NOMO-1 (cell line): ENCODE results near the gene CTCFL.

Experiments used
- DNase-seq, 2 experiments: peaks; one replicate each; lab custom pipeline; 2025; ENCODE audit not compliant: unreplicated experiment in 2 of 2; lab: John Stamatoyannopoulos, UW

The CTCFL gene

DNA sequence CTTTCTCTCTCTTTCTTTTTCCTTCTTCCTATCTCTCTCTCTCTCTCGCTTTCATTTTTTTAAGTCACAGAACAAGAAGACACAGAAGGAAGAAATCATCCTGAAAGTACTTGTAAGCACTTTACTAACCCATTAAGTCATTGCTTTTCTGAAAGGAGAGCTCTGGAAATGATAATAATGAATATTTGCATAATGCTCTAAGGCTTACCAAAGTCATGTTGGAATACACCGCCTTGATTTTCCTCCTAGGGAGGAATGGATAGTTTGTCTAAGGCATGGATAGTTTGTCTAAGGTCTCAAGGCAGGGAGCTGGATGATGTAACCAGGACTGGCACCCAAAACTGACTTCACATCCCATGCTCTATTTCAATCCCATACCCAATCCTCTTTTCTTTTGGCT is 12.9 kb upstream of the CTCFL start:
- DNase-seq = no peak

DNA sequence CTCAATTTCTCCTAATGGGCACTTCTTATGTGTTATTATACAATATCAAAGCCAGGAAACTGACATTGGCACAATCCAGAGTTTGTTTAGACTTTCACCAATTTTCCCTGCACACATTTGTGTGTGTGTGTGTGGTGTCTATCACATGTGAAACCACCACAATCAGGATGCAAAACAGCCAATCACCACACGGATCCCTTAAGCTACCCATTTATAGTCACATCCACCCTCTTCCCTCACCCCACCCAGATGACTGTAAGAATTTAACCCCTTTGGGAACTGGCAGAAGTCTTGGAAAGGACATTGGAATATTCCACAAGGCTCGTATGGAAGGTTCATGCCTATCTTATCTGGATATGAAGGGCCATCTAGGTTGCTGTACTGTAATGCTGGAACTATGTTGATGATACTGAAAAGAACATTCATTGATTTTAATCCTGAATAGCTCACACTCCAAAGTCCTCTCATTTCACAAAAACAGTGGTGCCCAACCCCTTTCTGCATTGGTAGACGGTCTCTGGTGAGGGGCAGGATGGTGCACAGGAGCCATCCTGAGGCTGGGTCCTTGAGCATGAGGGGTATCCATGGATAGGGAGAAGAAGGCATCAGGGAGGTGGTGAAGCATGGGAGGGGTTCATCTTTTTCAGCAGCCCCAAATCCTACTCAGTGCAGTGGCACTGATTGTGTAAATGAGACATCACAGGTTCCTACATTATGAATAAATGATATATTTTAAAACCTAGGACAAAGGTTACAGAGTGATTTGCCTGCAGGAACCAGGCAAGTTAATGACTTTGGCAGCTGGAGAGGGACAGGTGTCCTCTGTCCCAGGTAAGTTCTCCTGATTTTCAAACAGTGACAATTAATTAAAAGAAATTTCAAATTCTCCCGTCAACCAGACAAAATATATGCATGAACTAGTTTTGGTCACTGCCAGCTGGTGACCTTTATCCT is 12.1 kb upstream of the CTCFL start:
- DNase-seq = no peak

DNA sequence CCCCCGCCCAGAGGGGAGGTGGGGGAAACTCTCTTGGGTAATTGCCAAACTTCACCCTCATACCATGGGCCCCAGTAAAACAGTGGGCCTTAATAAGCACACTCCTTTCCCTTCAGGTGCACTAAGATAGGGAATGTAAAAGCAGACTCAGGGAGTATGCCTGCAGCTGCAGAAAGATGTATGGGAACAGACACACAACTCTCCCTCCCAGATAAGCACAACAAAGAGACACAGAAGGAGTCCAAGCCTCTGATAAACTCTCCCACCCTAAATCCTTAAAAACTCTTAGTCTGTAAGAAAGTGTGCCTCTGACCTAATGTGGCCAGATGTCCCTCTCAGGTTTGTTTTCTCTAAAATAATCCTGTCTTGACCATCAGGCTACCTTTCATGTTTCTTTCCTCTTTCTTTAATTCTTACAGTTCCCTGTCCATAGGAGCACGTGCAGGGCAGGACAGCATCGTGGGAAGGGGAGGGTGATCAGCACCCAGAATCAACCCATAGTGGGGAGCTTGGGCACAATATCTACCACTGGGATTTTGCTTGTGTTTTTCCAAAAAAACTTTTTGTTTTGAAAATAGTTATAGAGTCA is 11.3 kb upstream of the CTCFL start:
- no peak for DNase-seq

DNA sequence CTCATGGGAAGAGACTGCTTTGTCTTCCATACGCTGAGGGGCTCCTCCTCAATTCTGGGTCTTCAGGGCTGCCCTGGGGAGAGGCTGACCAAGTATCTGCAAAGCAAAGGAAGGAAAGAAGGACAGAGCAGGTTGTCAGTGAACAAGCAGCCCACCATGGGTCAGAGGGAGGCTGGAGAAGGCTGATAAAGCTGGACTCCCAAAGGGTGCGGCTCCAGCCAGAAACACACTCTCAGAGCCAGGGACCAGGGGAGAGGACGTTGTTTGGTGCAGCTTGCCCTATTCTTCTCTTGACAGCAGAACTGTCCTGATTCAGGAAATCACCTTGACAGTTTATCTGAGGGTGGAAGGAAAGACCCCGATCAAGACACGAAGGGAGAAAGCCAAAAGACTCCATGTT is 10.4 kb upstream of the CTCFL start:
- DNase-seq = no peak

DNA sequence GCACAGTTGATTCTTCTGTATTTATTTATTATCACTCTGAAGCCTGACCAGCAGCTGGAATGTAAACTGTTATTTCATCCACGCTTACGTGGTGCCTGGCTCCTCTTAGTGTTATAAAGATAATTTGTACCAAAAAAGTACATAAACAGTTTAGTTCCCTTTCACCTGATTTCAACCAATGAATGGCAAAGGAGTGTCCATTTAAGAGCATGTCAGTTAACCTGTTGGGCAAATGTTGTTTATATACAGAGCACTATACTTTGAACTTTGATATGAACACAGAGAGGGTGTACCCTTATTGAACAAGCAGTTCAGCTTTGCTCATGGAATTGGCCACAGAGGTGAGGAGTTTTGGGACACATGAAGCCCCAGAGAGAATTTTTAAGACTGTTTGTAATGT is 7.2 kb upstream of the CTCFL start:
- DNase-seq = no peak

DNA sequence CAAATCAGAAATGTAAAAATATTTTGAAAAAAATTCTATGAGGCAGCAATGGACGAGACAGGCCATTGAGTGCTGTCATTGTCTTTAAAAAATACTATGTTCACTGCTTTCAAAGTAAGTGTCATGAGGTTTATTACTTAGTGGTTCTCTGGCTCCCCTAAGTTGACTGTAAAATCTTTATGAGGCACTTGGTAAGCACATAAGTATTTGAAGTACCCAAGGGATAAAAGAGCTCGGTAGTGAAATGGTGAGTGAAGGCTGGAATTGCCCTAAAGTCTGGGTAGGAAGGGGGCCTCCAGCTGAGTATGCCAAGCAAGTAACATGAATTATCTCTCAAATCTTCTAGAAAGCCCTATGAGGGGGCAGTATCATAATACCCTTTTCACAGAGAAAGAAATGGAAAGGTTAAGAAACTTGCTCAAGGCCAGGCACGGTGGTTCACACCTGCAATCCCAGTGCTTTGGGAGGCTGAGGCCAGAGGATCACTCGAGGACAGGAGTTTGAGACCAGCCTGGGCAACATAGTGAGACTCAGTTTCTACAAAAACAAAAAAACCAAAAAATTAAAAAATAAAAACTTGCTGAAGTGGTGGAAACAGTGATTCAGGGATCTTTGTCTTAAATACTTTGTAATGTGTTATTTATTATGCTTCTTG is 5.5 kb upstream of the CTCFL start:
- DNase-seq = no peak

DNA sequence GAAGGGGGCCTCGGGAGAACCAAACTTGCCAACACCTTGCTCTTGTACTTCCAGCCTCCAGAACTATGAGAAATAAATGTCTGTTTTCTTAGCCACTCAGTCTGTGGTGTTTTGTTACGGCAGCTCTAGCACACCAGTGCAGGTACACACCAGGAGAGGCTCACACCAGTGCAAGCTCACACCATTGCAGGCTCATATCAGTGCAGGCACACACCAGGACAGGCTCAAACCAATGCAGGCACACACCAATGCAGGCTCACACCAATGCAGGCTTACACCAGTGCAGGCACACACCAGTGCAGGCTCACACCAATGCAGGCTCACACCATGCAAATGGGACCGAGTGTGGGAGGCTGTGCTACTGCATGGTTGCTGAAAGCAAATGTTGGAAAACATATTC is 4.9 kb upstream of the CTCFL start:
- no peak for DNase-seq

DNA sequence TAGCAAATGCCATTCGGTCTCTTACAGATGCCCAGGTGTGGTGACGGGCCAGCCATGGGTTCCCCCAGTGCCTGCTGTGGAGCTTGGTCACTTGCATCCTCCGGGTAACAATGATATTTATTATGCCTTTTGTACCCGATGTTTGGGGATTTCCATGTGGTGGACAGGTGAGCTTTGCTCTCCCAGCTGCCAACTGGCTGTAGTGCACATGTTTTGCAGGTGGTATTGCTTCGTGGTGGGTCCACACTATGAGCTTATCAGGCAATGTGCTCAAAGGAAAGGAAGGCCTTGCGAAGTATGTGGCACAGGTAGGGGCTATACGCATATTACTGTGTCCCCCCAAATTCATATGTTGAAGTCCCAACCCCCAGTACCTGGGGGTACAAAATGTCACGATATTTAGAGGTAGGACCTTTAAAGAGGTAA is 4.2 kb upstream of the CTCFL start:
- DNase-seq = no peak

DNA sequence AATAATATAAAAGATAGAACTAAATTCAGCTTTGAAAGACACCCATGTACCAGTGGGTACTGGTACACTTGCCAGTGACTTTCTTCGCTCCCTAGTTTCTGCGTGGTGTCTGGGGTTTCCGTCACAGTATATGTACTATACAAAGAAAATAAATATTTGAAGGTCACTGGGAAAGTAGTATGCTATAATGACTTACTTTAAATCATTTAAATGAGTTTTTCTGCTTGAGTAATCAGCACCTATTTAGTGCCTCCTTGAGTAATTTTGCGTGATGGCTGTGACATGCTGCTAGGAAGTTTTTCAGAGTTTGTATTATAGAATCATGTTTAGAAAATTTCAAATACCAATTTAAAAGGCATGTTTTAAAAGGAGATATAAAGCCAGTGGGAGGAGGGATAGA is 3.2 kb upstream of the CTCFL start:
- DNase-seq = no peak

DNA sequence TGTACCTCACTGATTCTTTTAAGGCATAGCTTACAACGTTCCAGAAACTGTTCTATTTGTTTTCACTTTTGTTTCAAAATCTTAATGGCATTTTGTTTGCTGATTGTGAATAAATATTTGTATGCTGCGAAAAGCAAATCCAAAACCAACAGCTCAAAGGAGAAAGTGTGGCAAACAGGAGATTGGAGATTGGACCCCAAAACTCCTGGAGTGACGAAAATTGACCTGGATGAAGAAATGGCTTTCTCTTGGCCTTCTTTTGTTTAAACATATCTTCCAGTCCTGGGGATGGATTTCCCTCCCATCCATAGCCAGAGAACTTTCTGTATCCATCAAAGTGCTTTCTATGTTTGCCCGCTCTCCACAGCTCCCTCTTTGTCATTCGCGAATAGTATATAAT is 2.8 kb upstream of the CTCFL start:
- DNase-seq = no peak

DNA sequence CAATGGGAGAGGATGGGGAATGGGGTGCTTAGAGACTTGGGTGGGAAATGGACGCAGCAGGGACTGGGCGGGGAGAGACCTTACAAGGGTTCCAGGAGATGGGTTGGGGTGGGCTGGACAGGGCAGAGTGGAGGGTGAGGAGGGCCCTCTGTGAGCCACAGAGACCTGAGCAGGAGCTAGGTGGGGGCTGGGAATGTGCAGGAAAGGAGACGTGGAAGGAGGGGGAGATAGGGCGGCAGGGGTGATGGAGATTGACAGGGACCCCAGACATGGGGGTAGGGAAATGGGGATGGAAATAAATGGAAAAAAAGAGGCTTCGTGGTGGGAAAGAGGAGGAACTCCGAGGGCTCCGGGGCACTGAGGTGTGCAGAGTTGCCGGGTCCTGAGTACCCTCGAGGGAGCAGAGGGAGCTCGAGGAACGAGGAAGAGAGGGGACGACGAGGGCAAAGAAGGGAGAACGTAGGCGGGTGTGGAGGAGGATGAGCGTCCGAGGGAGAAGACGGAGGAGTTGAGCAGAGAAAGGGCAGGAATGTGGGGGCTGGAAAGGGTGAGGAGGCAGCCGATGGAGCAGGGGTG is 2.0 kb upstream of the CTCFL start:
- no peak for DNase-seq

DNA sequence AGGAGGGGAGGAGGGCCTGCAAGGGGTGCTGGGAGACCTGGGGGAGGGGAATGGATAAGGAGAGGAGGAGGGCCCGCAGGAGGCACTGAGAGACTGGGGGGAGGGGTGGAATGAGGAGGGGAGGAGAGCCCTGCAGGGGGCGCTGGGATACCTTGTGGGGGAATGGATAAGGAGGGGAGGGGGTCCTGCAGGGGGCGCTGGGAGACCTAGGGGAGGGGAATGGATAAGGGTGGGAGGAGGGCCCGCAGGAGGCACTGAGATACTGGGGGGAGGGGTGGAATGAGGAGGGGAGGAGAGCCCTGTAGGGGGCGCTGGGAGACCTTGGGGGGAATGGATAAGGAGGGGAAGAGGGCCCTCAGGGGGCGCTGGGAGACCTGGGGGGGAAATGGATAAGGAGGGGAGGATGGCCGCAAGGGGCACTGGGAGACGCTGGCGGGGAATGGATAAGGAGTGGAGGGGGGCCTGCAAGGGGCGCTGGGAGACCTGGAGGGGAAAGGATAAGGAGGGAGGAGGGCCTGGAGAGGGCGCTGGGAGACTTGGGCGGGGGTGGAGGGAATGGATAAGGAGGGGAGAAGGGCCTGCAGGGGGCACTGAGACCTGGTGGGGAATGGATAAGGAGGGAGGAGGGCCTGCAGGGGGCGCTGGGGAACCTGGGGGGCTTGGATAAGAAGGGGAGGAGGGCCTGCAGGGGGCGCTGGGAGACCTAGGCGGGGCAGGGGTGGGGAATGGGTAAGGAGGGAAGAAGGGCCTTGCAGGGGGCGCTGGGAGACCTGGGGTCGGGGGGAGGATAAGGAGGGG is 1.3 kb upstream of the CTCFL start:
- DNase-seq = no peak

DNA sequence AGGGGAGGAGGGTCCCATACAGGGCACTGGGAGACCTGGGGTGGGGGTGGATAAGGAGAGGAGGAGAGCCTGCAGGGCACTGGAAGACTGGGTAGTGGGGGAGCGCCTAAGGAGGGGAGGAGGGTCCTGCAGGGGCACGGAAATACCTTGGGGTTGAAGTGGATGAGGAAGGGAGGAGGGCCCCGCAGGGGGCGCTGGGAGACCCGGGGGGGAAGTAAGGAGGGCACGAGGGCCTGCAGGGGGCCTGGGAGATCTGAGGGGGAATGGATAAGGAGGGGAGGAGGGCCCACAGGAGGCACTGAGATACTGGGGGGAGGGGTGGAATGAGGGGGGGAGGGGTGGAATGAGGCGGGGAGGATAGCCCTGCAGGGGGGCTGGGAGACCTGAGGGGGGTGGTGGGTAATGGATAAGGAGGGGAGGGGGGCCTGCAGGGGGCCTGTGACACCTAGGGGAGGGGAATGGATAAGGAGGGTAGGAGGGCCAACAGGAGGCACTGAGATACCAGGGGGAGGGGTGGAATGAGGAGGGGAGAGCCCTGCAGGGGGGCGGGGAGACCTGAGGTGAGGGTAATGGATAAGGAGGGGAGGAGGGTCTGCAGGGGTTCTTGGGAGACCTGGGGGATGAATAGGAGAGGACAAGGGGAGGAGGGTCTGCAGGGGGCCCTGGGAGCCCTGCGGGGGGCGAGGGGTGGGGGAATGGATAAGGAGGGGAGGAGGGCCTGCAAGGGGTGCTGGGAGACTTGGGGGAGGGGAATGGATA is 567 bp upstream of the CTCFL start:
- DNase-seq = no peak

DNA sequence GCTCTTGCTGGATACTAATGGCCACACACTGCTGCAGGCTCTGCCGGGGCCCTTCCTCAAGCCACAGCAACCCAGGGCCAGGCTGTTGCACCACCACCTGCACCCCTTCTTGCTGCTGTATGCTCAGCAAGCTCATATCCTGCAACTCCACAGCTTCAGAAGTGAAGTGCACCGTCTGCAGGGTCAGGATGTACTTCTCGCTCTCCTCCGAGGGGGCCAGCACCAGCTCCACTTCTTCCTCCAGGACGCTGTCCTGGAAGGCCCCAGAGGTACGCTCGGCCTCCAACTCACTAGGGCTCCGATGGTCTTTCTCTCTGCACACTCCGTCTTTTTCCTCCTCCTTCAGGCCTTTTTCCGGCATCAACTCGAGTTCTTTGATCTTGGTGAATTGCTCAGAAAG is 1.2 kb downstream of the CTCFL start:
- no peak for DNase-seq

DNA sequence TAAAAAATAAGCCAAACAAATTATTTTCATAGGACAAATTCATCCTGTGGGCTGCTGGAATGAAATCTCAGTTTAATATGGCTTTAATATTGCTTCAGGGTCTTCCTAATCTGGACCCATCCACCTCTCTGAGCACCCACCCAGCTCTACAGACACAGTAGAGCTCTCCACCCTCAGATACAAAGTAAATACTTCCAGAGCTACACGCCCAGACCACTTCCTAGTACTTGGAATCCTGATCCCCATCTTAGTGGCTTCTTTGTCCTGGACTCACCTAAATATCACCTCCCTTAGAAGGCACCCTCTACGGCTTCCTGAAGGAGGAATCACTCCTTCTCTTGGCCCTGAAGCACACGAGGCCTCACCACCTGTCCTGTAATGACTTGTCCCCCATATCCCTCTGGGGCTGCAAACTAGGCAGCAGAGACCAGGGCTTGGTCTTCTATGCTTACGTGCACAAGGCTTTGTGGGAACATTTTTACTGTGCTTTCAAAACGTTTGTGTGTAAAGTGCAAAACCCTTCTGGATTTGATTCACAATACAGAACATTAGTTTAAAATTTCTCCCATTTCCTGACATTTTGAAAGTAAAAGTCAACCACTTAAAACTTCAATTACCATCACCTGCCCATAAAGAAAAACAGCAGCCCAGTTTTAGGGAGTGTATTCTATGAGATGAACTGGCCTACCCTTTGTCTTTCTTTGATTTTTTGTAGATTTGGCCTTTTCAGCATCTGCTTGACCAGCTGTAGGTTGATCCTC is 2.4 kb downstream of the CTCFL start:
- no peak for DNase-seq

DNA sequence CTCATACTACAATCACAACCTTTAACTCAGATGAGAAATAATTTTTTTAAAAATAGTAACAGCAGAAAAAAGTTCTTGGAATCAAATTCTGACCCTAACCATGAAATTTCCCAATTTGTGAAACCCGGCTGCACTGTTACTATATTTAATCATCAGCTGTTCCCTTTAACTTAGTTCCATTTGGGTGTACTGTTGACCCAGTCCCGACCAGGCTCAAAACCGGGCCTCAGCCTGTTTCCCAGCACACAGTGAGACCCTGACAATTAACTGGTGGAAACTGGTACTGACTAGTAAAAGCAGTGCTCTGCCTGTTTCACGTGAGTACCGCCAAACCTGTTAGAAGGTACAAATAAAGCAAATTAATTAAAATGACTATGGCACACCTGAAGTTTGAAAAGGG is 7.0 kb downstream of the CTCFL start:
- no peak for DNase-seq

DNA sequence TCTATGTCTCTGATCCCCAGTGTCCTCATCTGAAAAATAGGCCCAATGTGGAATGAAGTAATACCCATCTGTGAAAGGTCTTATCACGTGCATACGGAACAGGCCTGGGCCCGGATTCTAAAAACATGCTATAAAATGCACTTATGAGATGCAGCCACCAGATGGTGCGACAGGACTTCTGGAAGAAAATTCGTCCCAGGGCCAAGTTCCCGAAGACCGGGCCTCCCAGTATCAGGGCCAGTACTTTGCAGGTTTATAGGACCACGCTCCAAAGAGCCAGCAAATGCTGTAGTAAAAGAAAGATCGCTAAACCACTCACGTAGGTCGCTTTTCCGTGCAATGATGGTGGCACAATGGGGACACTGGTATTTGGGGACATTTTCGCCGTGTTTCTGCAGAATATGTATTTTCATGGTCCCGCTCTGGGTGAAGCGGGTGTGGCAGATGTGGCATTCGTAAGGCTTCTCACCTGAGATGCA is 10.6 kb downstream of the CTCFL start:
- DNase-seq = peak; percentile 1 to 35

DNA sequence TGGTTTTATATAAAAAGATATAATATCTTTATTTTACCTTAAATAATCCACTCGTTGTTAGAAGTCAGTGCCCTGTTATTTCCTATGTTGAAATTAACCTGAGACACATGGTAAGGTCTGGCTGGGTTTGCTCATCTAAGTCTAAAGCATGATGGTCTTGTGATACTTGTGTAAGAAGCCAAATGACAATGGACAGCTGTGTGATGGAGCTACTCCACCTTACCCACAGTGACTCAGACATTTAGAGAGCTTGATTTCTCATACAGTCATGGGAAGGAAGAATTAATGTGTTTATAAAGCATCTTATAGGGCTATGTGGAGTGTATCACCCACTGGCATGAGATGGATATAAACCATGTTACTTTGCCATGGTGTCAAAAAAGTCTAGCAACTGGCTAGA is 11.7 kb downstream of the CTCFL start:
- DNase-seq = no peak

DNA sequence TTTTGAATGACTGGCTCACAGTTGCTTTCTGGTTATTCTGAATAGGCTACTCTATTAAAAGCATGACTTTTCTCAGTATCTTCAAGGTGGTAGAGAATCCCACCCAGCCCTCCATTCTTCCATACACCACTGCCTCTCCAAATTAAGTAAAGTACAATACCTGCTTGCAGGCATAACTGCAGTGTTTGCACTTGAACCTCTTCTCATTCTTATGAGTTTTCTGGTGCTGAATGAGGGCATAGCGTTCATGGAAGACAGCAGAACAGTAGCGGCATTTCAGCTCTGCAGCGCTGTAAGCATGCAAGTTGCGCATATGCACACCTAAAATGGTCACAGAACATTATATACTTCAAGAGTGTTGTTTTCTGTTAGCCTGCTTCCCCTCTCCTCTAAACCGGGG is 12.5 kb downstream of the CTCFL start:
- DNase-seq = no peak
